ENCODE measurements around the gene SLFN12.
"Not testable (repeated sequence)": the region's sequence is repeated elsewhere in the genome, so short reads cannot be mapped to it uniquely, and the experiment has no call there.

SLFN12 gene

GRCh38 chr17:35432176-35433074 is at the start of gene SLFN12:
Gene SLFN12 (minus strand): TSS chr17:35432500. CDS start chr17:35423028, 9,472 bp downstream.
- peak; percentile 50 for DNase-seq

- DNase-seq: no peak
Measured at GRCh38 chr17:35479271-35479670, 47.0 kb upstream of the SLFN12 start.

- DNase-seq: no peak
Measured at GRCh38 chr17:35477248-35477647, 44.9 kb upstream of the SLFN12 start.

- DNase-seq: no peak
Measured at GRCh38 chr17:35476283-35476820, 44.1 kb upstream of the SLFN12 start.

- DNase-seq: no peak
Measured at GRCh38 chr17:35468475-35468874, 36.2 kb upstream of the SLFN12 start.

- DNase-seq: no peak
Measured at GRCh38 chr17:35467824-35468223, 35.5 kb upstream of the SLFN12 start.

GRCh38 chr17:35460354-35460851 is 28.1 kb upstream of the SLFN12 start:
- peak; percentile 71 for DNase-seq

- DNase-seq: not testable (repeated sequence)
Measured at GRCh38 chr17:35454035-35454434, 21.7 kb upstream of the SLFN12 start.

- DNase-seq: no peak
Measured at GRCh38 chr17:35453171-35453570, 20.9 kb upstream of the SLFN12 start.

- no peak for DNase-seq
Measured at GRCh38 chr17:35449371-35449931, 17.2 kb upstream of the SLFN12 start.

- DNase-seq: no peak
Measured at GRCh38 chr17:35448899-35449227, 16.6 kb upstream of the SLFN12 start.

- DNase-seq: peak; percentile 81
Measured at GRCh38 chr17:35448214-35448898, 16.1 kb upstream of the SLFN12 start, which contains the start of gene SLFN13. Gene SLFN13 (minus strand): TSS chr17:35448766. CDS start chr17:35445680, 3,086 bp downstream.

GRCh38 chr17:35447499-35447898 is 15.2 kb upstream of the SLFN12 start:
- no peak for DNase-seq

GRCh38 chr17:35438433-35438832 is 6.1 kb upstream of the SLFN12 start:
- no peak for DNase-seq

GRCh38 chr17:35433075-35433894 is 985 bp upstream of the SLFN12 start:
- peak; percentile 46 for DNase-seq

- DNase-seq: no peak
Measured at GRCh38 chr17:35429702-35430101, 2.6 kb downstream of the SLFN12 start.

- DNase-seq: no peak
Measured at GRCh38 chr17:35428229-35428628, 4.1 kb downstream of the SLFN12 start.

- no peak for DNase-seq
Measured at GRCh38 chr17:35423761-35424160, 8.5 kb downstream of the SLFN12 start.

GRCh38 chr17:35421069-35421468 is 11.2 kb downstream of the SLFN12 start:
- DNase-seq: not testable (repeated sequence)

- no peak for DNase-seq
Measured at GRCh38 chr17:35416659-35417058, 15.6 kb downstream of the SLFN12 start.

- DNase-seq: not testable (repeated sequence)
Measured at GRCh38 chr17:35414707-35415106, 17.6 kb downstream of the SLFN12 start.

- DNase-seq: no peak
Measured at GRCh38 chr17:35414247-35414646, 18.1 kb downstream of the SLFN12 start.
